GM19463 (cell line): ENCODE results near the gene ATF6B.
"Not testable (repeated sequence)": the region's sequence is repeated elsewhere in the genome, so short reads cannot be mapped to it uniquely, and the experiment has no call there.

Experiments
- ATAC-seq: cut with Tn5 transposase; IDR thresholded peaks from one replicate; pipeline ENCODE4 v1.9.1; 2021; ENCODE audit warnings: mild to moderate bottlenecking, moderate library complexity; ENCODE audit not compliant: unreplicated experiment

The ATF6B gene

GRCh38 chr6:32083812-32084768 is 44.0 kb downstream of the ATF6B start:
- ATAC-seq = no peak

GRCh38 chr6:32082935-32083334 is 45.1 kb downstream of the ATF6B start:
- ATAC-seq = no peak

GRCh38 chr6:32082478-32082877 is 45.6 kb downstream of the ATF6B start:
- no peak for ATAC-seq

GRCh38 chr6:32081168-32081990 is 46.7 kb downstream of the ATF6B start:
- ATAC-seq = no peak

- no peak for ATAC-seq
Measured at GRCh38 chr6:32079566-32080290, 48.3 kb downstream of the ATF6B start.

- ATAC-seq = no peak
Measured at GRCh38 chr6:32076321-32076809, 51.7 kb downstream of the ATF6B start.

- no peak for ATAC-seq
Measured at GRCh38 chr6:32075781-32076180, 52.3 kb downstream of the ATF6B start.

GRCh38 chr6:32074996-32075532 is 53.0 kb downstream of the ATF6B start:
- ATAC-seq = no peak

GRCh38 chr6:32073613-32074012 is 54.4 kb downstream of the ATF6B start:
- ATAC-seq = no peak

GRCh38 chr6:32073101-32073500 is 54.9 kb downstream of the ATF6B start:
- ATAC-seq = no peak

GRCh38 chr6:32070814-32071543 is 57.1 kb downstream of the ATF6B start:
- ATAC-seq = no peak

GRCh38 chr6:32069878-32070515 is 58.0 kb downstream of the ATF6B start:
- no peak for ATAC-seq

- no peak for ATAC-seq
Measured at GRCh38 chr6:32069460-32069859, 58.6 kb downstream of the ATF6B start.

GRCh38 chr6:32068867-32069266 is 59.2 kb downstream of the ATF6B start:
- ATAC-seq = no peak

- ATAC-seq = not testable (repeated sequence)
Measured at GRCh38 chr6:32068315-32068714, 59.7 kb downstream of the ATF6B start.

- ATAC-seq = not testable (repeated sequence)
Measured at GRCh38 chr6:32067521-32067920, 60.5 kb downstream of the ATF6B start.
